Measurements from ENCODE around the gene PPP4C.
"Not testable (repeated sequence)": the region's sequence is repeated elsewhere in the genome, so short reads cannot be mapped to it uniquely, and the experiment has no call there.

PPP4C gene

DNA sequence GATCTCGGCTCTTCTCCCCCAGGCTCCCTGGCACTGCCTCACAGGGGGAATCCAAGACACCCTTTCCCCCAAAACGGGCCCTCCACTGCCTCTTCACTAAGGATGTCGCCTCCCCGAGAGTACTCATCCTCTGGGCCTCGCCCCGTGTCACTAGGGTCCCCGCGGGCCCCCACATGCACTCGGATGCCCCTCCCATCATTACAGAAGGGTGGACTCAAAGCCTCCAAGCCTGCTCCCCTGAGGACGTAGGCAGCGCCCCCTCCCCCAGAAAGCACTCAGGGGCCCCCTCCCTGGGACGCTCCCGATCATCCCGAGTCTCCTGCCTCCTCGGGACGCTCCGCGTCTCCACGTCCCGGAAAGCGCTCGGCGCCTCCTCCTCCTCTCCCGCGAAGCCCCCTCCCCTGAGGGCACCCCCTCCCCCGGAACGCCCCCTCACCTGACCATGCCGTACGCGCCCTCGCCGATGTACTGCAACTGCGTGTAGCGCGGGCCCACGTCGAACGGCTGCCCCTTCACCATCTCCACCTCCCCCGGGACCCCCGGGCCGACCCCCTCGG lies 46.9 kb downstream of the PPP4C start:
- DNase-seq (ENCODE audit: low read depth in 2 of 2) = no peak

DNA sequence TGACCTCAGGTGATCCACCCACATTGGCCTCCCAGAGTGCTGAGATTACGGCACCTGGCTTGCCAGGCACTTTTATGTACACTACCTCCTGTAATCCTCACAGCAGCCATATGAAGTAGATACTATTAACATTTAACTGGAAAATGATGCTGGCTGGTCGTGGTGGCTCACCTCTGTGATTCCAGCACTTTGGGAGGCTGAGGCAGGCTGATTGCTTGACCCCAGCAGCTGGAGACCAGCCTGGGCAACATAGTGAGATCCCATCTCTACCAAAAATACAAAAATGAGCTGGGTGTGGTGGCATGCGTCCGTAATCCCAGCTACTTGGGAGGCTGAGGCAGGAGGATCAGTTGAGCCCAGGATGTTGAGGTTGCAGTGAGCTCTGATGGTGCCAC lies 49.2 kb downstream of the PPP4C start:
- DNase-seq (ENCODE audit: low read depth in 2 of 2) = no peak

DNA sequence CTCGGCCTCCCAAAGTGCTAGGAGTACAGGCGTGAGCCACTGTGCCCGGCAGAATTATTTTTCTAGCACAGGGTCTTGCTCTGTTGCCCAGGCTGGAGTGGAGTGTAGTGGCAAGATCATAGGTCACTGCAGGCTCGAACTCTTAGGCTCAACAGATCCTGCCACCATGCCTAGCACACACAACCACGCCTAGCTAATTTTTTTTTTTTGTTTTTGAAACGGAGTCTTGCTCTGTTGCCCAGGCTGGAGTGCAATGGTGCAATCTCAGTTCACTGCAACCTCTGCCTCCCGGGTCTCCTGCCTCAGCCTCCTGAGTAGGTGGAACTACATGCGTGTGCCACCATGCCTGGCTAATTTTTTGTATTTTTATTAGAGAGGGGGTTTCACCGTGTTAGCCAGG lies 49.9 kb downstream of the PPP4C start:
- not testable (repeated sequence) for DNase-seq (ENCODE audit: low read depth in 2 of 2)

DNA sequence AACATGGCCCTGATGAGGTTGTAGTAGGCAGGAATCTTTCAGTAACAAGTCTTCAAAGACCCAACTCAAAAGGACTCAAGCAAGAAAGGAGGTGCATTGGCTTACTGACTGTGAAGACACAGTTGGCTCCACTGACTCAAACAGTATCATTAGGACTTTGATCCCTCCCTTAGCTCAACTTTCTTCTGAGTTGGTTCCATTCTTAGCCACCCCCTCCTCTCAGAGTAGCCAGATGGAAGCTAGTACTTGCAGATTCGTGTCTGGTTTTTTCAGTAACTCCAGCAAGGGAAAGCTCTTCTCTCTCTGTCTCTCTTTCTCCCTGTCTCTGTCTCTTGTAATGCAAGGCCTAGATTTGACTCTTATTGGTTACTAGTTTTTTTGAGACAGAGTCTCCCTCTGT lies 52.2 kb downstream of the PPP4C start:
- DNase-seq (ENCODE audit: low read depth in 2 of 2) = no peak

DNA sequence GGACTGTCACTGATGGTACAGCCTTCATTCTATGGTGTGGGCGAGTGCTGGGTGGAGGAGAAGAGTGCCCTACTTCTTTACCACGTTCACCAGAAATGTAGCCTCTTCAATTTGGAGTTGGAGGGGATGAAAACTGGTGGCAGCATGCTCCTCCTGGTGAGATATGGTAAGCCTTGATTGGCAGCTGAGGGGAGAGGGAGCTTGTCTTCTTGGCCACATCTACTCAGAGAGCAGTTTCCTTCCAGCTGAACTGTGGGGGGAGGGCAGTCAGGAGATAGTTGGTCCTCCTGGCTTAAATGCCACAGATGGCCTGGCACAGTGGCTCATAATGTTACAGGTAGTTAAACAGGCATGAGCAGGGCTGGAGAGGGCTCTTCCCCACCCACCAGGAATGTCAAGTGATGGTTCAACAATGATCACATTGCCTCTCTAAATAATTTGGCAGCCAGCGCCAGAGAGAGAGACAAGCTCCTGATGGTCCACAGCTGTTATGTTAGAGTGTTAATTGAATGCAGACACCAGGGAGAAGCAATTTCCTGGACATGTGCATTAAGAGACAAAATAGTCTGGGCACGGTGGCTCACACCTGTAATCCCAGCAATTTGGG lies 56.2 kb downstream of the PPP4C start:
- no peak for DNase-seq (ENCODE audit: low read depth in 2 of 2)

DNA sequence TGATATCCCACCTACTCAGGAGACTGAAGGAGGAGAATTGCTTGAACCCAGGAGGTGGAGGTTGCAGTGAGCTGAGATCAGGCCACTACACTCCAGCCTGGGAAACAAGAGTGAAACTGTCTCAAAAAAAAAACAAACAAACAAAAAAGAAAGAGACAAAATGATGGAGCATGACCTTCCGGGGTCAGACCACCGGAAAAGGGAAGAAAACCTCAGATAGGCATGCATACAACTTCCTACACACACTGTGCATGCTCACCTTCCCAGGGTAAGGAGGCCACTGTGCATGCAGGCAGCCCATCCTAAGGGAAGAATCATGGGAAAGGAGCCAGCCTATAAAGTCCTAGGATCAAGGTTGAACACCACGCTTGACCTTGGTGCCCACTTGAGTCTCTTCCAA lies 56.8 kb downstream of the PPP4C start:
- DNase-seq (ENCODE audit: low read depth in 2 of 2) = no peak

All from stimulated activated CD4-positive, alpha-beta T cell treated with anti-CD3 and anti-CD28 coated beads, Interleukin-1b, Interleukin-23, amount 100 ng/mL, for 1 hour (primary cell).